ENCODE data around the gene RAPGEF5. TPM values are rescaled to one million over a fixed set of nuclear protein-coding genes. Genes with fewer than 3 reads are reported as not detected.

The RAPGEF5 gene
- total RNA-seq, 1 donor from 2014 or later = 65.8 TPM

GRCh38 chr7:22090512-22090911 lies 266.4 kb downstream of the RAPGEF5 start:
- no peak for DNase-seq (ENCODE audit: low spot score in 2 of 2)
- Histone ChIP-seq H3K4me3 (no peak overlapping the region), H3K9me3 (no peaks in the 10 kb centered on the region), H3K36me3 (no peaks in the 10 kb centered on the region), H3K27ac (no peak overlapping the region), H3K27me3 (no peaks in the 10 kb centered on the region), H3K4me1 (peaks cover 0 to 3% of the 10 kb centered on the region in 2 donors)
- TF ChIP-seq, protein P1, sequence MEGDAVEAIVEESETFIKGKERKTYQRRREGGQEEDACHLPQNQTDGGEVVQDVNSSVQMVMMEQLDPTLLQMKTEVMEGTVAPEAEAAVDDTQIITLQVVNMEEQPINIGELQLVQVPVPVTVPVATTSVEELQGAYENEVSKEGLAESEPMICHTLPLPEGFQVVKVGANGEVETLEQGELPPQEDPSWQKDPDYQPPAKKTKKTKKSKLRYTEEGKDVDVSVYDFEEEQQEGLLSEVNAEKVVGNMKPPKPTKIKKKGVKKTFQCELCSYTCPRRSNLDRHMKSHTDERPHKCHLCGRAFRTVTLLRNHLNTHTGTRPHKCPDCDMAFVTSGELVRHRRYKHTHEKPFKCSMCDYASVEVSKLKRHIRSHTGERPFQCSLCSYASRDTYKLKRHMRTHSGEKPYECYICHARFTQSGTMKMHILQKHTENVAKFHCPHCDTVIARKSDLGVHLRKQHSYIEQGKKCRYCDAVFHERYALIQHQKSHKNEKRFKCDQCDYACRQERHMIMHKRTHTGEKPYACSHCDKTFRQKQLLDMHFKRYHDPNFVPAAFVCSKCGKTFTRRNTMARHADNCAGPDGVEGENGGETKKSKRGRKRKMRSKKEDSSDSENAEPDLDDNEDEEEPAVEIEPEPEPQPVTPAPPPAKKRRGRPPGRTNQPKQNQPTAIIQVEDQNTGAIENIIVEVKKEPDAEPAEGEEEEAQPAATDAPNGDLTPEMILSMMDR (IDR thresholded peaks at IDR 0.05) = no peak
- intact Hi-C loops (cut with DNase I) = no loop called here

DNA sequence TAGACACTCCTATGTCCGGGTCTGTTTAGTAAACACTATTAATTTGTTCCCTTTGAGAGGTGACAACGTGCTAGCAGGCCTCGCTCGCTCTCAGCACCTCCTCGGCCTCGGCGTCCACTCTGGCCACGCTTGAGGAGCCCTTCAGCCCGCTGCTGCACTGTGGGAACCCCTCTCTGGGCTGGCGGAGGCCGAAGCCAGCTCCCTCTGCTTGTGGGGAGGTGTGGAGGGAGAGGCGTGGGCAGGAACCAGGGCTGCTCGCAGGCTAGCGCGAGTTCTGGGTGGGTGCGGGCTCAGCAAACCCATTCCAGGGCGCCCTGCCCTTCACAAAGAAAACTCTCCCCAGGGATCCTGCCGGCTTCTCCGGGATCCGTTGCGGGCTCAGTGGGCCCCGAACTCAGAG lies 266.8 kb downstream of the RAPGEF5 start:
- no peaks in the 10 kb centered on the region for H3K9me3 ChIP-seq
- intact Hi-C loops (cut with DNase I) = no loop called here
- peaks cover 0 to 3% of the 10 kb centered on the region in 2 donors for H3K4me1 ChIP-seq
- H3K36me3 ChIP-seq = no peaks in the 10 kb centered on the region
- TF ChIP-seq, protein P1 (IDR thresholded peaks at IDR 0.05) = no peak
- no peak overlapping the region for H3K4me3 ChIP-seq
- H3K27me3 ChIP-seq = no peaks in the 10 kb centered on the region
- DNase-seq (ENCODE audit: low spot score in 2 of 2) = no peak
- H3K27ac ChIP-seq = no peak overlapping the region

DNA sequence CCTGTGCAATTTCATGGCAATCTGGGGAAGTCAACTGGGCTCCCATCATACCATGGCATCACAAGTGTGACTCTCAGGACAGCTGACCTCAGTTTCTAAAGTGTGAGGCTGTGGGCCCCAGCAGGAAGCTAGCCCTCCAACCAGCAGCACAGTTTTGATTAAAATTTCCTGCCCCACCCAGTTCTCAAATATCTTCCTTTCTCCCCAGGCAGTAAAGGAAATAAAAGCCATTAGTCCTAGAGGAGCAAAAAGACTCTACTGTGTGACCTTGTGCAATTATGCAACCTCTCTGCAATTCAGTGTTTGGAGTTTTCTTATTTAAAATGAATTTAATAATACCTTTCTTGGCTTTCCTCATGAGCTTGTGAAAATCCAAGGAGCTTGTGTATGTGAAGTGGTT lies 268.1 kb downstream of the RAPGEF5 start:
- intact Hi-C loops (cut with DNase I) = no loop called here
- no peak overlapping the region for H3K4me3 ChIP-seq
- DNase-seq (ENCODE audit: low spot score in 2 of 2) = no peak
- H3K36me3 ChIP-seq = no peaks in the 10 kb centered on the region
- peaks cover 0 to 3% of the 10 kb centered on the region in 2 donors for H3K4me1 ChIP-seq
- no peaks in the 10 kb centered on the region for H3K27me3 ChIP-seq
- no peaks in the 10 kb centered on the region for H3K9me3 ChIP-seq
- TF ChIP-seq, protein P1 (IDR thresholded peaks at IDR 0.05) = no peak
- H3K27ac ChIP-seq = no peak overlapping the region

DNA sequence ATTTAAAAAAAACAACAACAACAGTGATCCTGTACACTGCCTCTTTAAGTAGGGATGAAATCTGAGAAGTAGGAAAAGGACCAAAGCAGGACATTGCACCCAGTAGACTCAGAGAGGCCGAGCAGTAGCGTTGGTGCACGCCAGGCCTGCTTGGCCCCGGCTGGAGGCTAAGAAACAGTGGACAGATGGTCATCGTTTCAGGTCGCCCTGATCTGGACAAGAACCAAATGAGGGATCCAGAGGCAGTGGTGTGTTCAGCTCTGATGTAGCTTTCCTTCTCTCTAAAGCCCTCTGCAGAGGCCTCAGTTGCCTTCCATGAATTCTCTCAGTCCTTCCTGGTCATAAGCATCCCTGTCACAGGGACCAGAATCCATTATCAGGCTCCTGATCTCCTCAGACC lies 269.1 kb downstream of the RAPGEF5 start:
- Histone ChIP-seq H3K9me3 (no peaks in the 10 kb centered on the region), H3K27ac (no peak overlapping the region), H3K4me3 (no peak overlapping the region), H3K36me3 (no peaks in the 10 kb centered on the region), H3K27me3 (no peaks in the 10 kb centered on the region), H3K4me1 (no peaks in the 10 kb centered on the region)
- intact Hi-C loops (cut with DNase I) = no loop called here
- TF ChIP-seq, protein P1 (IDR thresholded peaks at IDR 0.05) = no peak
- DNase-seq (ENCODE audit: low spot score in 2 of 2) = no peak

GRCh38 chr7:22083704-22084240 lies 273.2 kb downstream of the RAPGEF5 start:
- peak overlapping the region; percentile 65 to 68 for H3K4me3 ChIP-seq
- H3K27ac ChIP-seq = peak overlapping the region; percentile 74 to 81
- no peak for DNase-seq (ENCODE audit: low spot score in 2 of 2)
- H3K9me3 ChIP-seq = no peaks in the 10 kb centered on the region
- intact Hi-C loops (cut with DNase I) = loop anchor here (1.0 kb wide), 1 partner anchor 656 kb away; no protein-coding TSS in a partner anchor
- H3K27me3 ChIP-seq = no peaks in the 10 kb centered on the region
- TF ChIP-seq, protein P1 (IDR thresholded peaks at IDR 0.05) = no peak
- peaks cover 0 to 3% of the 10 kb centered on the region in 2 donors for H3K4me1 ChIP-seq
- no peaks in the 10 kb centered on the region for H3K36me3 ChIP-seq

All from ascending aorta (tissue), 2 donors.